CD4-positive, alpha-beta T cell treated with Interleukin-2 at 100 ng/mL for 4 hours (primary cell): ENCODE measurements around the gene TMEM63C.
"Not testable (repeated sequence)": the region's sequence is repeated elsewhere in the genome, so short reads cannot be mapped to it uniquely, and the experiment has no call there.

Experiments
- DNase-seq: peaks from one replicate; pipeline ENCODE4 v3.0.0-alpha.2; 2020; ENCODE audit warnings: low spot score

Gene TMEM63C

DNA sequence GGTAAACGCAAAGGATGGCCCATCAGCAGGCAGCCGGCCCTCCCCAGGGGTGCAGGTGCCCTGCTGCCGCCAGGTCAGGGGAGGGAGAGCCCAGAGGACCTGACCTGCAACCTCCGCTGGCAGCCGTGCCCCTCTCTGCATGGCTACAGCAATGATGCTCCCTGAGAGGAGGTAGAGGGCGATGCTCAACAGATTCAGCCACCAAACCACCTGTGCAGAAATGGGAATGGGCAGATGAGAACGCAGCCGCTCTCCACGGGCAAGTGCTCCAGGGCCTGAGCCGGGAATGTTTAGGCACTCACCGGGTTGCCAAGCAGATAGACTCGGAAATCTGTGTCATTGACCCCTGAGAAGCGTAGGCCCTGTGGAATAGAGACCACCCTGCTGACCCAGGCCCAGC is 98.1 kb downstream of the TMEM63C start:
- no peak for DNase-seq

DNA sequence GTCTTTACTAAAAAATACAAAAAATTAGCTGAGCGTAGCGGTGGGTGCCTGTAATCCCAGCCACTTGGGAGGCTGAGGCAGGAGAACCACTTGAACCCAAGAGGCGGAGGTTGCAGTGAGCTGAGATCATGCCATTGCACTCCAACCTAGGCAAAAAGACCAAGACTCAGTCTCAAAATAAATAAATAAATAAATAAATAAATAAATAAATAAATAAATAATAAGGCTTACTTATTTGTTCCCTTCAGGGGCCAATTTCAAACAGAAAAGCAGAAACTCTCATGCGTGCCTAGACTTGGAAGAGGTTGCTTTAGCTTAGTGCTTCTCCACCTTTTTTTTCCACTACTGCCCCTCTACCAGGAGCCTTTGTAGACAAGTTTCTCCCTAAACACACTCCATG is 99.3 kb downstream of the TMEM63C start:
- DNase-seq = not testable (repeated sequence)

DNA sequence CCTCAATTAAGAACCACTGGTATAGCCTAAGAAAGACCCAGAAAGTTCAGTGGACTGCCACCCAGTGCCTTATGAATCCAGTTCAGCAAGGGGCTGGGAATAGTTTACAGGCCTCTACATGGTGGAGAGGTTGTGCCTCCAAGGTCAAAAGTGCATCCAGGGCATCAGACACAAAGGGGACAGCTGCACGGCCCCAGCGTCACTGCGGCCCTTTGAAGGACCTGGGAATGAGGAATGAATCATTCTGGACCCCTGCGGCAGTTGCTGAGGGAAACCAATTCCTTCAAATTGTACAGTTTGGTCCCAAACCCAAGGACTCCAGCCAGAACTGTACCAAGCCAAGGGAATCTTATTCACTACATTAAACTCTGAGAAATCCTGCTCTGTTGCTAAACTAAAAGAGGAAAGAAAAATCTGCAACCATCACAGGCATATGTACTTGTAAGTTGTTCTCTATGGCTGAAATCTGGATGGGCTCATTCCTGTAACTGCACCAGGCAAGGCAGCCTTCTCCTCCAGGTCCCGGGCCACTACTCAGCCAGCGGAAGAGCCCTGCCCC is 100.3 kb downstream of the TMEM63C start:
- no peak for DNase-seq

DNA sequence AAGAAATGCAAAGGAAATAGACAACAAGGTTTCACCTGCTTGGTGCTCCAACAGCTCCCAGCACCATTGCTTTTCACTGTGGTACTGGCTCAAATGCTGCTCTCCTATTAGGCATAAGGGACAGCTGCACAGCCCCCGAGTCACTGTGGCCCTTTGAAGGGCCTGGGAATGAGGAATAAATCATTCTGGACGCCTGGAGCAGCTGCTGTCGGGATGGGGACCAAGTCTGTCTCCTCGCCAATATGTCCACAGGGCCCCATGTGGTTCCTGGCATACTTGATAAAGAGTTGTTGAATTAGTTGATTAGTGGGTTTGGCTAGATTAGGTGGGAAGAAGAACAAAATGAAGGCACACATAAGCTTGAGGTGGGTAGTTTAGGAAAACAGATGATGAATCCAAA is 102.5 kb downstream of the TMEM63C start:
- no peak for DNase-seq

DNA sequence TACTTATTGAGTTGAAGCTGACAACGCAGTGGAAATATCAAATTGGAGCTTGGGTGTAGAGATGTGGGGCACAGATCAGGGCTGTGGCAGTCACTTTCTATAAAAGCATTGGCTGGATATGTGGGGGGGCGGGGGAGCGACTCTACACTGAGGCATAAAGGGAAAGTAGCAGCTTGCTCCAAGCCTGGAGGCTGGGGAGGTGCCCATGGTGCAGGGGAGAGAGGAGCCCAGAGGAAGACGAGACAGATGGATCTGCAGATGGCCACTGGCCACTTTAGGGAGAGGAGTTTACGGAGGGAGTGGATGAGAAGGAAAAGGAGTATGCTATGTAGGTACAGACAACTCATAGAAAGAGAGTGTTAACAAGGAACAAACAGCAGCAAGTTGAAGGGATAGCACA is 102.9 kb downstream of the TMEM63C start:
- no peak for DNase-seq

DNA sequence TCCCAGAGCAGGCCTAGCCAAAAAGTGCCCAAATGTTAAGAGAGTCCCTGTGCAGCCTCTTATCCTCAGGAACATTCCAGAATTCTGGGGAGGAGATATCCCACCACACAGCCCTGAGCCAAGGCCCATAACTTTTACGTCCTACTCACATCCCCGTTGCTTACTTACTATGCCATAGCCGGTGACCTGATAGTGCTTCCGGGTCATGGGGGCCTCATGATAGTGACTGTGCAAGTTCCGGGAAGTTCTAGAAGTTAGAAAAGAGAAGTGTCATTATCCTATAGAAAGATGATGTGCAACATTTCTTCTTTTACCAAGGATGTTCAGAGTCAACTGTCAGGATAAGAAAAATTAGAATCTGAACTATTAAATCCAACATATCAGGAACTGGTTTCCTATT is 105.0 kb downstream of the TMEM63C start:
- DNase-seq = no peak

DNA sequence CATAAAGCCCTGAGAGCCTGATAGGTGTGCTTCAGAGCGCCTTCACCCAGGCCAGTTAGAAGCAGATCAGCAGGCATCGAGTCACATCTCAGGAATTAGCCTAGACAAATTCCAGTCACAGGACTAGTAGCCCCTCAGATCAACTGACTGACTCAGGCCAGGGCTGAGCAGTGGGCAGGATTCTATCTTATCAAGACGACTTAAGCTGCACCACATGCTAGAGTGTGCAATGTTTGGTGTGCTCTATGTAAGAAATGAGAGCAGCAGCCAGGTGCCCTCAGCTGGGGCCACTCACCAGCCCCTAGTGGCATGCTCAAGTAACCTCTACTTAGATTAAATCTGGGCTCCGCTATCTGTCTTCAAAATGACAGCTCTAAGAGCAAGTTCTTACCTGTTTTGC is 109.1 kb downstream of the TMEM63C start:
- no peak for DNase-seq

DNA sequence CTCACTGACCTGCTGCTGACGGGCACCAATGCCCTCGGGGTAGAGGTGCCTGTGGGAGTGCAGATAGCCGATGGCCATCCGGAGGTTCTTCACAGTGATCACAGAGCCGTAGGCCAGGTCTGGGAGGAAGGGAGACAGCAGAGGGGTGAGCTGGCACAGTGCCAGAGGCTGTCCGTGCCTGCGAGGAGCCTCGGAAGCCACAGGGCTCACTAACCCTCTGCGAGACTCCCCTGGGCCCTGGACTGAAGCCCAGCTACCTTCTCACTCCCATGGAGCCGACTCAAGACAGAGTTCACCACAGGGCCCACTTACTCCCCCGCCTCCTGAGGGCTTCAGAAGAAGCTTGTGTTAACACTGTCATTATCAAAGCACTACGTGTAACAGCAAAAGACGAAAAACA is 114.6 kb downstream of the TMEM63C start:
- DNase-seq = no peak

DNA sequence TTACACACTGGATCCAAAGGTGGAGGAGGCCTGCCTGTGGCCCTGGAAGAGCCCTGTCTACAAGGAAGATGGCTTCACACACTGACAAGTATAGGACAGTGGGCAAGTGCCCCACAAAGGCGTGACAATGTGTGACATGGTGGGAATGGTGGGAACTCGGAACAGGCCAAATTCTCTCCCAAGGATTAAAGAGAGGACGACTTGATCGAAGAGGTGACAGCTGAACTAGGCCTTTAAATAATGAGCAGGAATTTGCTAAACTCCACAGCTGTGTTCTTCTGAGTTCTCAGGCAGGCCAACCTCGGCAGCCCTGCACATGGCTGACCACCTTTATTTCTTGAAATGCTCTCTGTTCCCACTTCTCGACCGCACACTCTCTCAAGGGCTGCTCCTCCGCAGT is 115.3 kb downstream of the TMEM63C start:
- no peak for DNase-seq

DNA sequence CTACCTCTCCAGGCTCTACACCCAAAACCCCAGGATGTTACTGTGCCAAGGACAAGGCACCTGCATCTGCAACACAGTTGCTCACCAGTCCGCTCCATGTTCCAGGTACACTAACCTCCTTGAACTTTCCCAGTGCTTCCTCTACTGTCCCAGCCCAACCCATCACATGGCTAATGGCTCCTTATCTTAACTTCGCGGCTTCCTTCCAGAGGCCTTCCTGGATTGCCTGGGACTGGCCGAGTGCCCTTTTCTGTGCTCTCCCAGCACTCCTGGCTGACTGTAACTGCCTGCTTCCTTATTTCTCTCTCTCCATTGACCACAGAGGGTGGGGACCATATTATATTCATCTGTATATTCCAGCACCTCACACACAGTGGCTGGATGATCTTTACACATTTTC is 118.2 kb downstream of the TMEM63C start:
- DNase-seq = no peak

DNA sequence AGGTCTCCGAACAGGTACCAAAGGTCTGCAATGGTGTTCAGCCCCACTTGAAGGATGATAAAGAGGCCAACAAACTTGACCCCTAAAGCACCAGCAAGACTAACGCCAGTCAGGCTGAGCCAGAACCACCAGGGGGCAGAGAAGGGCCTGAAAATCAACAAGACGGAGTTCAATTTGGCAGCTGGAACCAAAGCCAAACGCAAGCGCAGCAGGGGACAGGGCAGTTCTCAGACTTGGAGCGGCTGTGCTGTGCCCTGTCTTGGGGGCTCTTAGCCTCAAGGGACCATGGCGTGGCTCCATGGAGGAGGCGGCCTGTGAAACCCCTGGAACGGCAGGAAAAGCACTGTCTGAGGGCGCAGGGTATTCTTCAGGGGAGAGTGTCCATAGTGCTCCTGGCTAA is 119.5 kb downstream of the TMEM63C start:
- DNase-seq = peak; percentile 38

DNA sequence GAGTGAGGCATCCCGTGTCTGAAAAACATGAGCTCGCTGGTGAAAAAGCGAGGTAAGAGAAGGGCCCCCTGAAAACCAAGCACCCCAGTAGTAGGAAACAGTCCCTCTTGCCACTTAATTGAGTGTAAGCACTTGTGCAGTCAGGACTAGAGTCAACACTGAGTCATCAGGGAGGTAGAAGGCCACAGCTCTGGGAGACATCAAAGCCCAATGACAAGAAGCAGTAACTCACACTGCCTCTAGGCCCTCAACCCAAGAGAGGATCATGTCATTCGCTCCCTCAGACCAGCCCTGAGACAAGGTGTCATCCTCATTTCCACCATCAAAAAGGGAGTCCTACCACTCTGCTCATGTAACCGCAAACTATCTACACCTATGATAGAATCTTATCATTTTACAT is 121.3 kb downstream of the TMEM63C start:
- peak; percentile 36 for DNase-seq

DNA sequence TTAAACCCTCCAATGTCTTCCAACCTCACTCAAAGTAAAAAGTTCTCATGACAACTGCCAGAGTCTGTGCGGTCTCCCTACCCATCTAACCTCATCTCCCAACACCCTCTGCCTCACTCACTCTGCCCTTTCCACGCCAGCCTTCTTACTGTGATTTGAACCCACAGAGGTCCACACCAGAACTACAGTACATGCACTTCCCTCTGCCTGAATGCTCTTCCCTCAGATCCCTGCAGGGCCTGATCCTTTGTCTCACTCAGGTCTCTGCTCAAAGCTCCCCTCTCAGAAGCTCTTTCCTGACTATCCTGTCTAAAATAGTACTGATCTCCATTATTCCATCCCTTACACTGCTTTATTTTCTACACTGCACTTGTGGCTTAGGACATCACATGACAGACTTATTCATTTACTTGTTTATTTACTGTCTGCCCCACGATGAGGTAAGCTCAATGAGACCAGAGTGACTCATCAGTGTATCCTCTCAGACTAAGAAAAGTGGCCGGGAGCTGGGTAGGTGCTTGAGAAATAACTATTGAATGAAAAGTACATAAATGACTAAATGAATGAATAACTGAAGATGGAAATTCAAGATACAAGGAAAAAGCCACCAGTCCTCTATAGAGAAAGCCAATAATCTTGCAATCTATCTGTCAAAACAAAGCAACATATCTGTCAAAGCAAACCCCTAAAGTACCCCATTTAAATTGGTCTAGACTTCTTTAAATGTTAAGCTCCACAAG is 122.0 kb downstream of the TMEM63C start:
- peak; percentile 31 for DNase-seq

DNA sequence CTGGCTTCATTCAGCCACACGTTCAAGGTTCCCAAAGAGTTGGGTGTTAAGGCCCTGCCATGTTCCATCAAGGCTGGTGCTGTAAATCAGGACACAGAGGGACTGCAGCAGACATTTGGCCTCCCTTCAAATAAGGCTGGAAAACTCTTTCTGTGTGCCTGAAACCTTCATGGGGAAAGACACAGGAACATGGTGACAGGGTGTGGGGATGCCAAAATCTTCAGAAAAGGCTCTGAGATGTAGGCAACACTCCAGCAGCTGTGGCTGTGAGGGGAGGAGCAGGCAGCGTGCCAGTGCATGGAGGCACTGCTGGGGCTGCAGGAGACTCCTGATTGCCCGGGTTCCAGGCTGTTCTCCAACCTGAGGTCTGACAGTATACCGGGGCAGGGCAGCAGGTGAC is 124.1 kb downstream of the TMEM63C start:
- DNase-seq = no peak

DNA sequence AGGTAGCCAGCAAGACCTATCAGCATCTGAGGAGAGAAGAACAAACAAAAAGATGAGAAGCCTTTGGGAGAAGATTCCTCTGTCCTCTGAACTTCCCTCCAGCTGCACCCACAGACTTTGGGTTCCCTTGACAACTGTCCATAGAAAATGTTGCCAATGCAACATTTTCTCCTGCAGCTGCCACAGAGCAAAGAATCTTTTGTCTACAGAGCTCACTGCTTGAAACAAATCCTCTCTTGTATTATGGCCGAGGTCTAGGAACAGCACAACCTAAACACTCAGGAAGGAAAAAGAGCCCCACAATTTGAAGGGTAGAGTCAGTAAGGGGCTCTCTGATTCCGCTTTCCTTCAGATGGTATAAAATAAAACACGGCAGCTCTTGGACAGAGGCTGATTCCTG is 124.8 kb downstream of the TMEM63C start:
- no peak for DNase-seq

DNA sequence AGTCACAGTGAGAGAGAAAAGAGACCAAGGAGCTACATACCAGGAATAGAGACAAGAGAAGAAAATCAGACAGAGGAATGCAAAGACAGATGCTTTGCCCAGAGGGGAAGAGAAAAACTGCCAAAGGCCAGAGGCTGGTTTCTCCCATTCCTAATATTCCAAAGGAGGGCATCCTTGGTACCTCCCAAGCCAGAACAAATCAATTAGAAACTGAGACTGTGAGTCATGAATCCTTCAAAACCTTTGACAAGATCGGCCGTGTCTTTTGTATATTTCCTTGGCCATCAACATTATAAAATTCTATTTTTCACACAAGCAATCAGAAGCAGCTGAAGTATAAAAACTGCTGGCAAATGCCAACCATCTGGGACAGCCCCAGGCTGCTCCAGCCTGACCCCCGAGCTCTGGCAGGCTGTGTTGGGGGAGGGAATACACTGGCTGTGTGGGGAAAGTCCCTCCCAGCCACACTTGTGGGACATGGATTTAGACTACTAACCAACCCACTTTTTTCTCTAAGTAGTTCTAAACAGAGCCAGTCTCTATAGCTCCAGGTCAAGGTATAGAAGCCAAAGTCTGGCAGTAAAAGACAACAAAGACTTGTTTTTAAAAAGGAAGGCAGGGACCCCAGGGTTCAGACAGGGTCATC is 125.4 kb downstream of the TMEM63C start:
- DNase-seq = no peak
